GM12892 (cell line): ENCODE measurements around the gene PSAPL1.

Experiments used
- POLR2A ChIP-seq: IDR thresholded peaks from 2 replicates; pipeline ENCODE4 v1.6.1; 2011; ENCODE audit warnings: low read depth, low read length, control low read depth
- POLR2AphosphoS5 ChIP-seq: IDR thresholded peaks from 2 replicates; pipeline ENCODE4 v1.6.1; 2011; ENCODE audit warnings: low read depth, low read length, control low read depth
- TAF1 ChIP-seq: IDR thresholded peaks from 2 replicates; pipeline ENCODE4 v1.6.1; 2011; ENCODE audit warnings: low read depth, mild to moderate bottlenecking, control low read depth, low read length, borderline replicate concordance

- no peak for TF ChIP-seq POLR2AphosphoS5
- no peak for TF ChIP-seq POLR2A
- TF ChIP-seq TAF1: no peak
These were observed 24.3 kb downstream of the PSAPL1 start for GRCh38 chr4:7410446-7410845.
